HG03139 (cell line): ENCODE results near the gene OLFML1.

Experiments used
- ATAC-seq: cut with Tn5 transposase; IDR thresholded peaks from one replicate; pipeline ENCODE4 v1.9.1; 2021; ENCODE audit not compliant: unreplicated experiment

The OLFML1 gene

GRCh38 chr11:7530013-7530640 lies 44.8 kb downstream of the OLFML1 start:
- no peak for ATAC-seq

- no peak for ATAC-seq
These were observed 45.7 kb downstream of the OLFML1 start for GRCh38 chr11:7531011-7531410.

- no peak for ATAC-seq
These were observed 47.3 kb downstream of the OLFML1 start for GRCh38 chr11:7532405-7533145.

GRCh38 chr11:7533199-7534041 lies 48.1 kb downstream of the OLFML1 start:
- peak; percentile 20 for ATAC-seq

- peak; percentile 45 for ATAC-seq
These were observed 48.7 kb downstream of the OLFML1 start for GRCh38 chr11:7534042-7534378.

GRCh38 chr11:7536100-7536499 lies 50.8 kb downstream of the OLFML1 start:
- ATAC-seq = no peak

- no peak for ATAC-seq
These were observed 52.0 kb downstream of the OLFML1 start for GRCh38 chr11:7537265-7537664.

- no peak for ATAC-seq
These were observed 52.7 kb downstream of the OLFML1 start for GRCh38 chr11:7538031-7538430.

- ATAC-seq = no peak
These were observed 53.5 kb downstream of the OLFML1 start for GRCh38 chr11:7538466-7539454.

- ATAC-seq = no peak
These were observed 55.7 kb downstream of the OLFML1 start for GRCh38 chr11:7540830-7541555.

- no peak for ATAC-seq
These were observed 58.0 kb downstream of the OLFML1 start for GRCh38 chr11:7543302-7543701.

GRCh38 chr11:7544021-7544420 lies 58.7 kb downstream of the OLFML1 start:
- no peak for ATAC-seq

GRCh38 chr11:7545611-7546010 lies 60.3 kb downstream of the OLFML1 start:
- ATAC-seq = no peak

- no peak for ATAC-seq
These were observed 61.1 kb downstream of the OLFML1 start for GRCh38 chr11:7546324-7546791.

GRCh38 chr11:7547687-7548086 lies 62.4 kb downstream of the OLFML1 start:
- no peak for ATAC-seq

GRCh38 chr11:7548659-7549274 lies 63.5 kb downstream of the OLFML1 start:
- peak; percentile 62 for ATAC-seq

- ATAC-seq = no peak
These were observed 64.4 kb downstream of the OLFML1 start for GRCh38 chr11:7549681-7550080.

- ATAC-seq = no peak
These were observed 66.3 kb downstream of the OLFML1 start for GRCh38 chr11:7551571-7551970.

- no peak for ATAC-seq
These were observed 67.4 kb downstream of the OLFML1 start for GRCh38 chr11:7552666-7553065.
